Endodermal cell (in vitro differentiated cells): ENCODE measurements around the gene GNAO1. TPM values are rescaled to one million over a fixed set of nuclear protein-coding genes. Genes with fewer than 3 reads are reported as not detected.
"Not testable (repeated sequence)": the region's sequence is repeated elsewhere in the genome, so short reads cannot be mapped to it uniquely, and the experiment has no call there.

Experiments used
- DNase-seq: peaks from one replicate; pipeline ENCODE4 v3.0.0-alpha.2; 2017
- H3K27ac ChIP-seq: 2 replicates; pipeline ENCODE4 v1.5.1; 2013; ENCODE audit warnings: mild to moderate bottlenecking, low read depth, low read length, moderate library complexity
- H3K27me3 ChIP-seq: 2 replicates; pipeline ENCODE4 v1.6.1; 2013; ENCODE audit warnings: mild to moderate bottlenecking, low read length, moderate library complexity; ENCODE audit not compliant: insufficient read depth, control insufficient read depth, poor library complexity, severe bottlenecking
- H3K36me3 ChIP-seq: 2 replicates; pipeline ENCODE4 v1.7.0; 2013; ENCODE audit warnings: mild to moderate bottlenecking, low read length, moderate library complexity; ENCODE audit not compliant: control insufficient read depth, insufficient read depth
- H3K4me1 ChIP-seq: one replicate; pipeline ENCODE4 v1.7.0; 2013; ENCODE audit warnings: low read length; ENCODE audit not compliant: control insufficient read depth, insufficient read depth
- H3K4me3 ChIP-seq: 2 replicates; pipeline ENCODE4 v1.5.1; 2013; ENCODE audit warnings: mild to moderate bottlenecking, low read length, moderate library complexity
- H3K9ac ChIP-seq: 2 replicates; pipeline ENCODE4 v1.6.1; 2013; ENCODE audit warnings: mild to moderate bottlenecking, low read length, moderate library complexity; ENCODE audit not compliant: poor library complexity, severe bottlenecking; ENCODE audit errors: extremely low read depth
- H3K9me3 ChIP-seq: 2 replicates; pipeline ENCODE4 v1.6.1; 2013; ENCODE audit warnings: mild to moderate bottlenecking, low read length, moderate library complexity; ENCODE audit not compliant: control insufficient read depth
- H3K27ac Mint-ChIP-seq: 2 replicates; pipeline ENCODE4 v1.8.0; 2020; ENCODE audit warnings: mixed read lengths
- H3K27me3 Mint-ChIP-seq: 2 replicates; pipeline ENCODE4 v1.8.0; 2021; ENCODE audit warnings: mild to moderate bottlenecking, mixed read lengths; ENCODE audit not compliant: insufficient read depth
- H3K36me3 Mint-ChIP-seq: 2 replicates; pipeline ENCODE4 v1.8.0; 2020; ENCODE audit warnings: low read depth, mixed read lengths
- H3K4me1 Mint-ChIP-seq: 2 replicates; pipeline ENCODE4 v1.8.0; 2020; ENCODE audit warnings: mixed read lengths
- H3K4me3 Mint-ChIP-seq: 2 replicates; pipeline ENCODE4 v1.8.0; 2020; ENCODE audit warnings: mild to moderate bottlenecking, moderate library complexity, mixed read lengths
- H3K9me3 Mint-ChIP-seq: 2 replicates; pipeline ENCODE4 v1.8.0; 2020; ENCODE audit warnings: mild to moderate bottlenecking, mixed read lengths
- WGBS, 2 experiments: methylation state at CpG; one replicate each; pipeline versions ENCODE4 v1.1.5 to v1.1.7; 2013; ENCODE audit warnings: missing lambda C conversion rate in 2 of 2, mixed read lengths in 1 of 2; ENCODE audit not compliant: insufficient coverage in 1 of 2, insufficient read length in 1 of 2; 5-methylcytosine and 5-hydroxymethylcytosine counted together
- total RNA-seq, 2 donors: library from RNA; stranded (reverse); fragmentation: NEBNext Ultra II Directional in 1 of 2; extraction: Animal tissue kit (Norgen Biotek cat#: 25700) in 1 of 2; gene quantifications; 2 replicates in 1 of 2; 3 replicates in 1 of 2; pipeline ENCODE4 v1.2.1, GENCODE V29; 2021
- TF ChIP-seq, protein P1 (sequence below): fragments of 200-600 bp; sonication (generic); conservative IDR thresholded peaks from 2 replicates; pipeline ENCODE4 v1.5.0; 2021; ENCODE audit warnings: antibody characterized with exemption, mild to moderate bottlenecking

The GNAO1 gene
- total RNA-seq, 2 donors from 2014 or later = 2.7 to 7.1 TPM

DNA sequence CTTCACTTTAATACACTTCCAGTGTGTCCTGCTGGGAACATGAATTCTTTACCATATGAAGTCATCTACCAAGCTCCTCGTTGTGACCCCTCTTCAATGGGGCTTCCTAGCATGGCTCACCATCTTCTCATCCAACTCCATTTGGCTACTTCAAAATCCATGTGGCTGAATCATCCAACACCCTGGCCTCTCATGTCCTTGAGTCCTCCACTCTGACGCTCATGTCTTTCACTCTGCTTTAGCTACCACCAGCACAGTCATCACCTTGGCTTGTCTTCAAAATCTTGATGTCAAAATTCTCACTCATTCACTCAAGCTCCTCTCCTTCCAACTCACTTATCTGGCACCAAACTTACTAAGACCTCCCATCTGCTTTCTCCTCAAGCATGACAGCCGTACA, 198.3 kb downstream of the GNAO1 start:
- Mint-ChIP-seq H3K36me3 (peaks cover 85% of the 10 kb centered on the region), H3K9me3 (peaks cover 28% of the 10 kb centered on the region), H3K27me3 (no peaks in the 10 kb centered on the region), H3K27ac (no peak overlapping the region), H3K4me1 (no peaks in the 10 kb centered on the region), H3K4me3 (no peak overlapping the region)
- Histone ChIP-seq H3K27me3 (no peaks in the 10 kb centered on the region), H3K27ac (no peak overlapping the region), H3K9ac (no peak overlapping the region), H3K9me3 (peaks cover 8% of the 10 kb centered on the region), H3K4me1 (no peaks in the 10 kb centered on the region), H3K4me3 (no peak overlapping the region), H3K36me3 (peaks cover 60% of the 10 kb centered on the region)
- TF ChIP-seq, protein P1, sequence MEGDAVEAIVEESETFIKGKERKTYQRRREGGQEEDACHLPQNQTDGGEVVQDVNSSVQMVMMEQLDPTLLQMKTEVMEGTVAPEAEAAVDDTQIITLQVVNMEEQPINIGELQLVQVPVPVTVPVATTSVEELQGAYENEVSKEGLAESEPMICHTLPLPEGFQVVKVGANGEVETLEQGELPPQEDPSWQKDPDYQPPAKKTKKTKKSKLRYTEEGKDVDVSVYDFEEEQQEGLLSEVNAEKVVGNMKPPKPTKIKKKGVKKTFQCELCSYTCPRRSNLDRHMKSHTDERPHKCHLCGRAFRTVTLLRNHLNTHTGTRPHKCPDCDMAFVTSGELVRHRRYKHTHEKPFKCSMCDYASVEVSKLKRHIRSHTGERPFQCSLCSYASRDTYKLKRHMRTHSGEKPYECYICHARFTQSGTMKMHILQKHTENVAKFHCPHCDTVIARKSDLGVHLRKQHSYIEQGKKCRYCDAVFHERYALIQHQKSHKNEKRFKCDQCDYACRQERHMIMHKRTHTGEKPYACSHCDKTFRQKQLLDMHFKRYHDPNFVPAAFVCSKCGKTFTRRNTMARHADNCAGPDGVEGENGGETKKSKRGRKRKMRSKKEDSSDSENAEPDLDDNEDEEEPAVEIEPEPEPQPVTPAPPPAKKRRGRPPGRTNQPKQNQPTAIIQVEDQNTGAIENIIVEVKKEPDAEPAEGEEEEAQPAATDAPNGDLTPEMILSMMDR = no peak
- 92% methylated on average over 3 of the region's 3 CpGs for WGBS, 2 experiments
- DNase-seq = no peak

DNA sequence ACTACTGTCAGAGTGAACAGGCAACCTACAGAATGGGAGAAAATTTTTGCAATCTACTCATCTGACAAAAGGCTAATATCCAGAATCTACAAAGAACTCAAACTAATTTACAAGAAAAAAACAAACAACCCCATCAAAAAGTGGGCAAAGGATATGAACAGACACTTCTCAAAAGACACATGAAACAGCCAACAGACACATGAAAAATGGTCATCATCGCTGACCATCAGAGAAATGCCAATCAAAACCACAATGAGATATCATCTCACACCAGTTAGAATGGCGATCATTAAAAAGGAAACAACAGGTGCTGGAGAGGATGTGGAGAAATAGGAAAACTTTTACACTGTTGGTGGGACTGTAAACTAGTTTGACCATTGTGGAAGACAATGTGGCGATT, 205.4 kb downstream of the GNAO1 start:
- not testable (repeated sequence) for H3K27ac ChIP-seq, H3K27me3 ChIP-seq, H3K4me1 Mint-ChIP-seq, H3K9ac ChIP-seq, H3K27ac Mint-ChIP-seq, H3K27me3 Mint-ChIP-seq, DNase-seq, H3K4me1 ChIP-seq, H3K9me3 ChIP-seq, H3K4me3 Mint-ChIP-seq, H3K4me3 ChIP-seq
- Mint-ChIP-seq H3K9me3 (peaks cover 24% of the 10 kb centered on the region), H3K36me3 (peaks cover 73% of the 10 kb centered on the region)
- H3K36me3 ChIP-seq = peaks cover 22% of the 10 kb centered on the region
- 79 to 88% methylated on average over 2 to 3 of the region's 3 CpGs for WGBS, 2 experiments

- H3K27ac ChIP-seq = no peak overlapping the region
- no peaks in the 10 kb centered on the region for H3K9me3 ChIP-seq
- no peak overlapping the region for H3K4me3 ChIP-seq
- H3K27ac Mint-ChIP-seq = no peak overlapping the region
- peaks cover 7% of the 10 kb centered on the region for H3K9me3 Mint-ChIP-seq
- H3K36me3 Mint-ChIP-seq = peaks cover 63% of the 10 kb centered on the region
- no peak overlapping the region for H3K4me3 Mint-ChIP-seq
- TF ChIP-seq, protein P1 = no peak
- no peaks in the 10 kb centered on the region for H3K27me3 Mint-ChIP-seq
- 80 to 89% methylated on average over 1 of the region's 2 CpGs for WGBS, 2 experiments
- peaks cover 41% of the 10 kb centered on the region for H3K36me3 ChIP-seq
- H3K4me1 ChIP-seq = no peaks in the 10 kb centered on the region
- no peaks in the 10 kb centered on the region for H3K4me1 Mint-ChIP-seq
- H3K9ac ChIP-seq = no peak overlapping the region
- H3K27me3 ChIP-seq = no peaks in the 10 kb centered on the region
- DNase-seq = no peak
Measured at GRCh38 chr16:56399047-56399446, 207.8 kb downstream of the GNAO1 start.

GRCh38 chr16:56399486-56399885, 208.2 kb downstream of the GNAO1 start:
- peaks cover 45% of the 10 kb centered on the region for H3K36me3 ChIP-seq
- H3K4me3 ChIP-seq = no peak overlapping the region
- peak overlapping the region; percentile 5 for H3K27ac ChIP-seq
- no peaks in the 10 kb centered on the region for H3K9me3 ChIP-seq
- no peaks in the 10 kb centered on the region for H3K27me3 Mint-ChIP-seq
- 100% methylated on average over 2 of the region's 2 CpGs; no CpG with 5 or more reads in 1 of the 2 experiments for WGBS, 2 experiments
- DNase-seq = no peak
- peaks cover 65% of the 10 kb centered on the region for H3K36me3 Mint-ChIP-seq
- H3K4me1 Mint-ChIP-seq = no peaks in the 10 kb centered on the region
- no peaks in the 10 kb centered on the region for H3K27me3 ChIP-seq
- no peak overlapping the region for H3K4me3 Mint-ChIP-seq
- peaks cover 7% of the 10 kb centered on the region for H3K9me3 Mint-ChIP-seq
- no peak overlapping the region for H3K27ac Mint-ChIP-seq
- TF ChIP-seq, protein P1 = no peak
- no peak overlapping the region for H3K9ac ChIP-seq
- H3K4me1 ChIP-seq = no peaks in the 10 kb centered on the region
